HTERT RPE-1 (cell line): Measurements from ENCODE around the gene MELTF.
"Not testable (repeated sequence)": the region's sequence is repeated elsewhere in the genome, so short reads cannot be mapped to it uniquely, and the experiment has no call there.

ENCODE experiments used
- in situ Hi-C: fragments of 300-500 bp; cut with MboI; formaldehyde crosslinking; loops from 4 replicates; pipeline ENCODE4 v1.14.3; 2020; ENCODE audit warnings: low sequenced_read_pairs

Gene MELTF

GRCh38 chr3:197029511-197030167 lies at the start of gene MELTF:
MELTF (minus strand) TSS chr3:197029817; CDS start chr3:197029702, 115 bp downstream.
- in situ Hi-C loops = no loop called here

- in situ Hi-C loops = no loop called here
Measured at GRCh38 chr3:197076415-197076814, 46.8 kb upstream of the MELTF start.

- in situ Hi-C loops = no loop called here
Measured at GRCh38 chr3:197068077-197068476, 38.5 kb upstream of the MELTF start.

- in situ Hi-C loops = no loop called here
Measured at GRCh38 chr3:197064771-197065170, 35.2 kb upstream of the MELTF start.

GRCh38 chr3:197062446-197062845 lies 32.8 kb upstream of the MELTF start:
- in situ Hi-C loops = no loop called here

GRCh38 chr3:197051637-197052036 lies 22.0 kb upstream of the MELTF start:
- in situ Hi-C loops = not testable (repeated sequence)

GRCh38 chr3:197050511-197050910 lies 20.9 kb upstream of the MELTF start:
- in situ Hi-C loops = no loop called here

GRCh38 chr3:197042539-197042938 lies 12.9 kb upstream of the MELTF start:
- in situ Hi-C loops = no loop called here

- in situ Hi-C loops = no loop called here
Measured at GRCh38 chr3:197041875-197042488, 12.4 kb upstream of the MELTF start.

GRCh38 chr3:197040658-197041057 lies 11.0 kb upstream of the MELTF start:
- in situ Hi-C loops = no loop called here

GRCh38 chr3:197038679-197039462 lies 9.3 kb upstream of the MELTF start:
- in situ Hi-C loops = no loop called here

GRCh38 chr3:197035577-197035976 lies 6.0 kb upstream of the MELTF start:
- in situ Hi-C loops = no loop called here

- in situ Hi-C loops = not testable (repeated sequence)
Measured at GRCh38 chr3:197034778-197035177, 5.2 kb upstream of the MELTF start.

- in situ Hi-C loops = not testable (repeated sequence)
Measured at GRCh38 chr3:197033764-197034163, 4.1 kb upstream of the MELTF start.

- in situ Hi-C loops = no loop called here
Measured at GRCh38 chr3:197031315-197032285, 2.0 kb upstream of the MELTF start.

GRCh38 chr3:197030379-197031314 lies 1.0 kb upstream of the MELTF start:
- in situ Hi-C loops = no loop called here

GRCh38 chr3:197028728-197029510 lies 698 bp downstream of the MELTF start:
- in situ Hi-C loops = no loop called here

GRCh38 chr3:197027896-197028727 lies 1.5 kb downstream of the MELTF start:
- in situ Hi-C loops = no loop called here
